ENCODE measurements around the gene CHCHD3.

Gene CHCHD3

GRCh38 chr7:132876576-132876975 lies 205.3 kb downstream of the CHCHD3 start:
- in situ Hi-C loops (cut with HindIII; ENCODE audit: low sequenced_read_pairs): no loop called here

GRCh38 chr7:132872034-132872433 lies 209.9 kb downstream of the CHCHD3 start:
- in situ Hi-C loops (cut with HindIII; ENCODE audit: low sequenced_read_pairs): no loop called here

- in situ Hi-C loops (cut with HindIII; ENCODE audit: low sequenced_read_pairs): no loop called here
Observed at GRCh38 chr7:132871419-132871818, 210.5 kb downstream of the CHCHD3 start.

GRCh38 chr7:132869166-132869861 lies 212.6 kb downstream of the CHCHD3 start:
- in situ Hi-C loops (cut with HindIII; ENCODE audit: low sequenced_read_pairs): no loop called here

- in situ Hi-C loops (cut with HindIII; ENCODE audit: low sequenced_read_pairs): no loop called here
Observed at GRCh38 chr7:132866551-132866950, 215.3 kb downstream of the CHCHD3 start.

GRCh38 chr7:132866144-132866531 lies 215.8 kb downstream of the CHCHD3 start:
- in situ Hi-C loops (cut with HindIII; ENCODE audit: low sequenced_read_pairs): no loop called here

- in situ Hi-C loops (cut with HindIII; ENCODE audit: low sequenced_read_pairs): no loop called here
Observed at GRCh38 chr7:132865366-132866143, 216.3 kb downstream of the CHCHD3 start.

GRCh38 chr7:132861940-132862554 lies 219.8 kb downstream of the CHCHD3 start:
- in situ Hi-C loops (cut with HindIII; ENCODE audit: low sequenced_read_pairs): no loop called here

- in situ Hi-C loops (cut with HindIII; ENCODE audit: low sequenced_read_pairs): no loop called here
Observed at GRCh38 chr7:132861424-132861823, 220.5 kb downstream of the CHCHD3 start.

- in situ Hi-C loops (cut with HindIII; ENCODE audit: low sequenced_read_pairs): no loop called here
Observed at GRCh38 chr7:132859199-132859598, 222.7 kb downstream of the CHCHD3 start.

- in situ Hi-C loops (cut with HindIII; ENCODE audit: low sequenced_read_pairs): no loop called here
Observed at GRCh38 chr7:132858760-132859159, 223.1 kb downstream of the CHCHD3 start.

- in situ Hi-C loops (cut with HindIII; ENCODE audit: low sequenced_read_pairs): no loop called here
Observed at GRCh38 chr7:132858251-132858650, 223.6 kb downstream of the CHCHD3 start.

GRCh38 chr7:132857703-132858102 lies 224.2 kb downstream of the CHCHD3 start:
- in situ Hi-C loops (cut with HindIII; ENCODE audit: low sequenced_read_pairs): no loop called here

- in situ Hi-C loops (cut with HindIII; ENCODE audit: low sequenced_read_pairs): no loop called here
Observed at GRCh38 chr7:132857031-132857430, 224.9 kb downstream of the CHCHD3 start.

GRCh38 chr7:132856416-132856815 lies 225.5 kb downstream of the CHCHD3 start:
- in situ Hi-C loops (cut with HindIII; ENCODE audit: low sequenced_read_pairs): no loop called here

GRCh38 chr7:132855901-132856300 lies 226.0 kb downstream of the CHCHD3 start:
- in situ Hi-C loops (cut with HindIII; ENCODE audit: low sequenced_read_pairs): no loop called here

GRCh38 chr7:132854238-132854637 lies 227.7 kb downstream of the CHCHD3 start:
- in situ Hi-C loops (cut with HindIII; ENCODE audit: low sequenced_read_pairs): no loop called here

- in situ Hi-C loops (cut with HindIII; ENCODE audit: low sequenced_read_pairs): no loop called here
Observed at GRCh38 chr7:132847376-132847775, 234.5 kb downstream of the CHCHD3 start.

- in situ Hi-C loops (cut with HindIII; ENCODE audit: low sequenced_read_pairs): no loop called here
Observed at GRCh38 chr7:132846086-132846485, 235.8 kb downstream of the CHCHD3 start.

GRCh38 chr7:132842478-132842877 lies 239.4 kb downstream of the CHCHD3 start:
- in situ Hi-C loops (cut with HindIII; ENCODE audit: low sequenced_read_pairs): no loop called here

GRCh38 chr7:132840199-132840598 lies 241.7 kb downstream of the CHCHD3 start:
- in situ Hi-C loops (cut with HindIII; ENCODE audit: low sequenced_read_pairs): no loop called here

- in situ Hi-C loops (cut with HindIII; ENCODE audit: low sequenced_read_pairs): no loop called here
Observed at GRCh38 chr7:132838313-132838712, 243.6 kb downstream of the CHCHD3 start.
